ENCODE data around the gene MAU2. TPM values are rescaled to one million over a fixed set of nuclear protein-coding genes. Genes with fewer than 3 reads are reported as not detected.

The MAU2 gene
- total and polyA plus RNA-seq, 10 of the 15 experiments (the other 5 are each of a cell fraction or from before 2014, with no cell fraction given), result 1.8 to 47.2 (median 22.1) TPM

GRCh38 chr19:19403373-19403901 is 82.8 kb downstream of the MAU2 start (continued):
- no peak for TF ChIP-seq SUZ12 (IDR thresholded peaks at IDR 0.05; ENCODE audit: unreplicated experiment)
- TF ChIP-seq, protein P1, sequence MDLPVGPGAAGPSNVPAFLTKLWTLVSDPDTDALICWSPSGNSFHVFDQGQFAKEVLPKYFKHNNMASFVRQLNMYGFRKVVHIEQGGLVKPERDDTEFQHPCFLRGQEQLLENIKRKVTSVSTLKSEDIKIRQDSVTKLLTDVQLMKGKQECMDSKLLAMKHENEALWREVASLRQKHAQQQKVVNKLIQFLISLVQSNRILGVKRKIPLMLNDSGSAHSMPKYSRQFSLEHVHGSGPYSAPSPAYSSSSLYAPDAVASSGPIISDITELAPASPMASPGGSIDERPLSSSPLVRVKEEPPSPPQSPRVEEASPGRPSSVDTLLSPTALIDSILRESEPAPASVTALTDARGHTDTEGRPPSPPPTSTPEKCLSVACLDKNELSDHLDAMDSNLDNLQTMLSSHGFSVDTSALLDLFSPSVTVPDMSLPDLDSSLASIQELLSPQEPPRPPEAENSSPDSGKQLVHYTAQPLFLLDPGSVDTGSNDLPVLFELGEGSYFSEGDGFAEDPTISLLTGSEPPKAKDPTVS (IDR thresholded peaks at IDR 0.05; ENCODE audit: low read depth, low read length), result no peak
- no peak for TF ChIP-seq IKZF1 (conservative IDR thresholded peaks at IDR 0.05)
- no peak for TF ChIP-seq MLLT1 (IDR thresholded peaks at IDR 0.05)

DNA sequence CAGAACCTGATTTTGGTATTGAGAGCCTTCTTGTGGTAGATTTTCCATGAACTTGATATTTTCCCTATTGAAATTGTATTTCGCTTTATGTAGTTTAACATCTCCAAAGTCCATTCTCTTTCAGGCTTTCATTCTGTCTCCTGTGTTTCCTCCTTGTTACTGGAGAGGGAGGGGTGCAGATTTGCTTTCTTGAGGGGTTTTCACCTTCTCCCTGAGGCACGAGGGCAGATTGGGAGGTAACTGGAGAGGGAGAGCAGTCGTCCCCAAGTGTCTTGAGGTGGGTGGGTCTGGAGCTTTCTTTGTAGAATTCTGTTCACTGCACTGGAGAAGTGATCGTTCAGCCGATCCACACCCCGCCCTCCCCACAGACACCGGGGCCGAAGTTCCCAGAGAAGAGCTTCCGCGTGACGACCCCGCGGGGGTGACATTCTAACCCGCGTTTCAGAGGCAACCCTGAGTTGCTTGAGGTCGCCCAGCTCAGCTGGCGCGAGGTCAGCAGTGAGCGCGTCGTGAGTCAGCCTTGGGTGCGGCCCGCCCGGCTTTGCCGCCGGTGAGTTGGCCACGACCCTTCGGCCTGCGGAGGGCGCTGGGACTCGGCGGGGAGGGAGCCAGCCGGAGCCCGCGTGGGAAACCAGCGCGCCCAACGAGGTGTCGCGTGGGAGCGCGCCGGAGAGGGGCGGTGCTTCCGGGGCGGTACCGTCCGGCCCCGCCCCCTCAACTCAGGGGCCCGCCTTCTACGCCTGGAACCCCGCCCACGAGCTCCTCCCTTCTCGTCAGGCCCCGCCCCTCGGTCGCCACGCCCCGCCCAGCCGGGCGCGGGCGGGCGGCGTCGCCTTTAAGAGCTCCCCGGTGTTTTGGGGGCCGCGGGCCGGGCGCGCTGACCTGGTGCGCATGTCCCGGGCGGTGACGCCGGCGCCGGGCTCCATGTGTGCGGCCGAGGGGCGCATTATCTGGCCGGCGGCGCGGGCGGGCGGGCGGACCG is 84.5 kb downstream of the MAU2 start, which contains the start of gene GATAD2A:
Gene GATAD2A, plus strand, starts transcription at position 797 of the 982 bp plus-strand sequence. CDS start 59,671 bp downstream, outside the sequence.
- ChIA-PET POLR2A (interaction anchor here (0.6 to 2.3 kb wide), 15 partner anchors 9 to 212 kb away, joined by 3 to 16 read pairs (median 4); no protein-coding TSS in a partner anchor), SMC1A (ENCODE audit: uncharacterized antibody, unreplicated experiment) (interaction anchor here (0.7 to 8.6 kb wide), 11 partner anchors 8 to 119 kb away, joined by 3 to 57 read pairs (median 3); no protein-coding TSS in a partner anchor), RAD21 (ENCODE audit: unreplicated experiment) (interaction anchor here (0.7 to 4.0 kb wide), 22 partner anchors 8 to 249 kb away, joined by 3 to 55 read pairs (median 5); partner anchors contain the start of genes NDUFA13 and TSSK6), CTCF (interaction anchor here (0.6 to 6.8 kb wide), 15 partner anchors 9 to 249 kb away, joined by 3 to 85 read pairs (median 4); no protein-coding TSS in a partner anchor)
- no TSS peak for BruUV-seq (replicated peaks)
- peaks cover 6% of the 10 kb centered on the region; the same call in 1 of the 2 replicates for H4K20me1 ChIP-seq (ENCODE audit: control insufficient read depth, insufficient read depth)
- H2AFZ ChIP-seq (ENCODE audit: control insufficient read depth, low read depth, low read length), result peak within 1 kb of the TSS; percentile 85
- intact Hi-C loops (cut with micrococcal nuclease; ENCODE audit: unreplicated experiment), result loop anchor here (5.0 kb wide), 1 partner anchor 52 kb away; no protein-coding TSS in a partner anchor
- ATAC-seq (peak; percentile 90), DNase-seq (ENCODE audit: low read depth, low spot score) (peak; percentile 44), FAIRE-seq (peak; percentile 61)
- in situ Hi-C loops (cut with MboI), result no loop called here
- H3K36me3 ChIP-seq (ENCODE audit: control insufficient read depth in 2 of 2, insufficient read depth in 2 of 2, low read length in 1 of 2), result no peaks in the 10 kb centered on the region
- H3K4me3 ChIP-seq, result peak within 1 kb of the TSS; percentile 79
- peak within 1 kb of the TSS; percentile 94 for H3K4me2 ChIP-seq (ENCODE audit: control insufficient read depth, insufficient read depth)
- peak within 1 kb of the TSS; percentile 67 for H3K9ac ChIP-seq (ENCODE audit: control insufficient read depth, insufficient read depth, low read length)
- H3K4me1 ChIP-seq (ENCODE audit: control insufficient read depth, insufficient read depth, low read length), result peaks cover 19% of the 10 kb centered on the region
- peak within 1 kb of the TSS; percentile 62 for H3K27ac ChIP-seq (ENCODE audit: control insufficient read depth, insufficient read depth)
- no peaks in the 10 kb centered on the region for H3K9me3 ChIP-seq (replicated peaks; ENCODE audit: control insufficient read depth, insufficient read depth, low read length)
- WGBS (ENCODE audit: insufficient coverage, insufficient replicate concordance, low lambda C conversion rate, missing lambda C conversion rate), result 4% methylated on average over 53 of the region's 90 CpGs
- H3K27me3 ChIP-seq (replicated peaks in 1 of 2; ENCODE audit: control insufficient read depth in 2 of 2, insufficient read depth in 2 of 2, low read length in 1 of 2), result no peaks in the 10 kb centered on the region
- H3K79me2 ChIP-seq (ENCODE audit: control insufficient read depth, insufficient read depth, low read length), result peaks cover 43% of the 10 kb centered on the region
- TF ChIP-seq, protein P2, sequence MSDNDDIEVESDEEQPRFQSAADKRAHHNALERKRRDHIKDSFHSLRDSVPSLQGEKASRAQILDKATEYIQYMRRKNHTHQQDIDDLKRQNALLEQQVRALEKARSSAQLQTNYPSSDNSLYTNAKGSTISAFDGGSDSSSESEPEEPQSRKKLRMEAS (IDR thresholded peaks at IDR 0.05; ENCODE audit: low read depth, low read length), result peak; percentile 94
- TF ChIP-seq, protein P3, sequence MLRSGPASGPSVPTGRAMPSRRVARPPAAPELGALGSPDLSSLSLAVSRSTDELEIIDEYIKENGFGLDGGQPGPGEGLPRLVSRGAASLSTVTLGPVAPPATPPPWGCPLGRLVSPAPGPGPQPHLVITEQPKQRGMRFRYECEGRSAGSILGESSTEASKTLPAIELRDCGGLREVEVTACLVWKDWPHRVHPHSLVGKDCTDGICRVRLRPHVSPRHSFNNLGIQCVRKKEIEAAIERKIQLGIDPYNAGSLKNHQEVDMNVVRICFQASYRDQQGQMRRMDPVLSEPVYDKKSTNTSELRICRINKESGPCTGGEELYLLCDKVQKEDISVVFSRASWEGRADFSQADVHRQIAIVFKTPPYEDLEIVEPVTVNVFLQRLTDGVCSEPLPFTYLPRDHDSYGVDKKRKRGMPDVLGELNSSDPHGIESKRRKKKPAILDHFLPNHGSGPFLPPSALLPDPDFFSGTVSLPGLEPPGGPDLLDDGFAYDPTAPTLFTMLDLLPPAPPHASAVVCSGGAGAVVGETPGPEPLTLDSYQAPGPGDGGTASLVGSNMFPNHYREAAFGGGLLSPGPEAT (IDR thresholded peaks at IDR 0.05; ENCODE audit: low read depth), result 0 out of 2 replicates have a peak, but pooled peaks have one; percentile 13
- no peak for TF ChIP-seq ZNF24 (IDR thresholded peaks at IDR 0.05)
- no peak for TF ChIP-seq PRDM15 (CRISPR knock-in tag; IDR thresholded peaks at IDR 0.05)
